T-helper 2 cell treated with Interferon-gamma antibody and Interleukin-4, amounts not matched to agents 100 ng/mL and 5 ng/mL, for 36 hours (primary cell): Measurements from ENCODE around the gene GPR158. TPM values are rescaled to one million over a fixed set of nuclear protein-coding genes. Genes with fewer than 3 reads are reported as not detected.
"Not testable (repeated sequence)": the region's sequence is repeated elsewhere in the genome, so short reads cannot be mapped to it uniquely, and the experiment has no call there.

ENCODE experiments used
- intact Hi-C: fragments of 100-400 bp; cut with micrococcal nuclease; formaldehyde crosslinking; loops from one replicate; pipeline ENCODE4 v1.15.1; 2023
- total RNA-seq: library from RNA; stranded (reverse); gene quantifications from 2 replicates; pipeline ENCODE4 v1.2.3, GENCODE V29; 2022

Gene GPR158, protein sequence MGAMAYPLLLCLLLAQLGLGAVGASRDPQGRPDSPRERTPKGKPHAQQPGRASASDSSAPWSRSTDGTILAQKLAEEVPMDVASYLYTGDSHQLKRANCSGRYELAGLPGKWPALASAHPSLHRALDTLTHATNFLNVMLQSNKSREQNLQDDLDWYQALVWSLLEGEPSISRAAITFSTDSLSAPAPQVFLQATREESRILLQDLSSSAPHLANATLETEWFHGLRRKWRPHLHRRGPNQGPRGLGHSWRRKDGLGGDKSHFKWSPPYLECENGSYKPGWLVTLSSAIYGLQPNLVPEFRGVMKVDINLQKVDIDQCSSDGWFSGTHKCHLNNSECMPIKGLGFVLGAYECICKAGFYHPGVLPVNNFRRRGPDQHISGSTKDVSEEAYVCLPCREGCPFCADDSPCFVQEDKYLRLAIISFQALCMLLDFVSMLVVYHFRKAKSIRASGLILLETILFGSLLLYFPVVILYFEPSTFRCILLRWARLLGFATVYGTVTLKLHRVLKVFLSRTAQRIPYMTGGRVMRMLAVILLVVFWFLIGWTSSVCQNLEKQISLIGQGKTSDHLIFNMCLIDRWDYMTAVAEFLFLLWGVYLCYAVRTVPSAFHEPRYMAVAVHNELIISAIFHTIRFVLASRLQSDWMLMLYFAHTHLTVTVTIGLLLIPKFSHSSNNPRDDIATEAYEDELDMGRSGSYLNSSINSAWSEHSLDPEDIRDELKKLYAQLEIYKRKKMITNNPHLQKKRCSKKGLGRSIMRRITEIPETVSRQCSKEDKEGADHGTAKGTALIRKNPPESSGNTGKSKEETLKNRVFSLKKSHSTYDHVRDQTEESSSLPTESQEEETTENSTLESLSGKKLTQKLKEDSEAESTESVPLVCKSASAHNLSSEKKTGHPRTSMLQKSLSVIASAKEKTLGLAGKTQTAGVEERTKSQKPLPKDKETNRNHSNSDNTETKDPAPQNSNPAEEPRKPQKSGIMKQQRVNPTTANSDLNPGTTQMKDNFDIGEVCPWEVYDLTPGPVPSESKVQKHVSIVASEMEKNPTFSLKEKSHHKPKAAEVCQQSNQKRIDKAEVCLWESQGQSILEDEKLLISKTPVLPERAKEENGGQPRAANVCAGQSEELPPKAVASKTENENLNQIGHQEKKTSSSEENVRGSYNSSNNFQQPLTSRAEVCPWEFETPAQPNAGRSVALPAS (N-terminal part only)
- total RNA-seq, result not detected in 2 replicates

GRCh38 chr10:25174461-25175230 lies at the start of gene GPR158:
Gene GPR158 (plus strand): TSS chr10:25175001. CDS start chr10:25175421, 420 bp downstream.
- intact Hi-C loops, result no loop called here

DNA sequence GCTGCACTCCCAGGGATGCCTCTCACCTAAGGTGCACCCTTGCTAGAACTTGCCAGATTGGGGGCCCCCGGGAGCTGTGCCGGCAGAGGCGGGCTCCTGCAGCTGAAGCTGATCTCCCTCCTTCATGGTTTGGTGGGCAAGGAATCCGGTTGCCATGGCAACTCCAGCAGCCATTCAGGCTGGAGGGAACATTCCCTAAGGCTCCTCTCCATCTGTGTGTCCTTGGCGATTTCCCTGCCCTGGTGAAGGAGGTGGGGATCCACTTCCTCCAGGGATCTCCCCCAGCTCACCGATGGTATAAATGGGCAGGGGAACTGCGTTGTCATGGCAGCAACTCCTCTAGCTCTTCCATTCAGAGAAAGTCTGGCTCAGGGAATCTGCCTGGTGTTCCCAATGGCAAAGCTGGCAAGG lies 49.6 kb upstream of the GPR158 start:
- intact Hi-C loops, result no loop called here

GRCh38 chr10:25129592-25129991 lies 45.2 kb upstream of the GPR158 start:
- intact Hi-C loops, result no loop called here

DNA sequence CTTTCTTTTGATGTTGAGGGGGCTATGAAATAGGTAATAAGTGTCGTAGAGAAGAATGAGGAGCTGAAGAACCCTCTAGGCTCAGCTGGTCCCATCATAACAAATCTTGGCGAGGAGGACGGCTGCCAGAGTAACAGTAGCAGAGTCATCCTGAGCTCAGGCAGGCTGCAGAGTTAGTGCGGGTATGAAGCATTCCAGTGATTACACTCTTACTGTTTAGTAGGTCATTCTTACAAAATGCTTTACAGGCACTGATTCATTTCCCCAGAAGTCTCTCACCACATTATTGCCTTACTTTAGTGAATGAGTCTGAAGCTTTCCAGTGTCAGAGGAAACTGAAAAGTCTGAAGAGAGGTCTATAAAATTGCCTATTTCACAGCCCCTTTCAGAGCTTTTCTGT lies 43.9 kb upstream of the GPR158 start:
- intact Hi-C loops, result no loop called here

GRCh38 chr10:25142116-25142864 lies 32.5 kb upstream of the GPR158 start:
- intact Hi-C loops, result no loop called here

DNA sequence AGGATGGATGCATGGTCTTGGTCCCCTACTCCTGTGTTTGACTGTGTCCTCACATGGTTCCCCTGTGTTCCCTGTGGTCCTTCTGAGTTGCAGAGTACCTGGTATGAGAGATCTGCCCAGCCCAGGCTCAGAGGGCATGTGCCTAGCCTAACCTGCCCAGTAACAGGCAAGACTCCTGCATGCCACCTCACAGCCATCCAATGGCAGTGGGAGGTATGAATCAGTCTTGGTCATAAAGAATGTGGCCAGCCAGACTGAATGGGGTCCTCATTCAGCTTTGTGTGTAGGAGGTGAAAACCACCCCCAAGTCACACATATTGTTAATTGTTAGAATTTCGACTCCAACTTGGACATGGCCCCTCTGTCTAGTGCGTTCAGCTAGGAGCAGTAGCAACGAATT lies 17.2 kb upstream of the GPR158 start:
- intact Hi-C loops, result no loop called here

DNA sequence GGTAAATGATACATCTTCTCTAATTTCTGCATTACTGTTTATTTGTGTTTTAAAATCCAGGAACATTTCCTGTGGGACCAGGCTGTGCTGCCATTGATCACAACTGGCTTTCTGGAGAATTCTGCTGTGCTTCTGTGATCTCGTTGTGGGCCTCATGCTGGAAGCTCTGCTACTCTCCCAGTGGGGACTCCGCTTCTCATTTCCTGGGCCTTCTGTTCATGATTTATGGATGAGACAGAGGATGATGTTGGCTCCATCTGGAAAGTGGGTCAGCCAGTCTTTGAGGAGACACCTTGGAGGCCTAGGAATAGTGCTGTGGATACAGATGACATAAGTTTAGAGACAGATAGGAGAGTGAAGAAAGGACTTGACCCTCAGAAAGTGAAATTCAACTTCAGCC lies 15.2 kb upstream of the GPR158 start:
- intact Hi-C loops, result no loop called here

DNA sequence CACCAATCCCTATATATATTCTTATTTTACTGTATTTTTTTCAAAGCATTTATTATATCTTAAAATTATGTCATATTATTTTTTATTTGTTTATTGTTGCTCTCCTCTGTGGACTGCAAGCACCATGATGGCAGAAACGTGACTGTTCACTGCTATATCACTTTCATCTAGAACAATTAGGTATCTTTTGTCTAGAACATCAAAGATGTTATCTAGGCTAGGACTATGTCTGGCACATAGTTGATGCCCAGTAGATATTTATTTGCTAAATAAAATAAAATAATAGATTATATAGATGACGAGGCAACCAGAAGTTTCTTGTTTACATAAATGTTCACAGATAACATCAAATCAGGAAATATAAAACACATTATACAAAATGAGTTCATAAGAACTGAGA lies 12.4 kb upstream of the GPR158 start:
- intact Hi-C loops, result no loop called here

- intact Hi-C loops, result not testable (repeated sequence)
These were observed 11.3 kb upstream of the GPR158 start for GRCh38 chr10:25163464-25163863.

- intact Hi-C loops, result no loop called here
These were observed 5.1 kb upstream of the GPR158 start for GRCh38 chr10:25169740-25170139.

DNA sequence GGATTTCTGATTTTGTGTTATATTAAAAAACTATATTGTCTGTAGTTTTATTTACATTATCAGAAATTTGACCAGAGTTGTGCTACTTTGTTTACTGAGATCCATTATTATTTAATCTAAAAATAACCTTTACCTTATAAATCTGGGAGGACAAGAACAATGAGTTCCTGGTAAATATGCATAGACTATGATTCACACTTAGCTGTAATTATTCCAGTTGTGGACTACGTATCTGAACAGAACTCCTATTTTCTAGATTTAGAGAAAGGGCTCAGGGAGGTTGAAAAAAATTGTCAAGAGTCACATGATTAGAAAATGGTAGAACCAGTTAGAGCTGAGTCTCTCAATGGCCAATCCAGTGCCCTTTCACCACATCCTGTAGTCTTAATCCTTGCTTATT lies 4.2 kb upstream of the GPR158 start:
- intact Hi-C loops, result no loop called here

- intact Hi-C loops, result no loop called here
These were observed 973 bp downstream of the GPR158 start for GRCh38 chr10:25175527-25176420.

DNA sequence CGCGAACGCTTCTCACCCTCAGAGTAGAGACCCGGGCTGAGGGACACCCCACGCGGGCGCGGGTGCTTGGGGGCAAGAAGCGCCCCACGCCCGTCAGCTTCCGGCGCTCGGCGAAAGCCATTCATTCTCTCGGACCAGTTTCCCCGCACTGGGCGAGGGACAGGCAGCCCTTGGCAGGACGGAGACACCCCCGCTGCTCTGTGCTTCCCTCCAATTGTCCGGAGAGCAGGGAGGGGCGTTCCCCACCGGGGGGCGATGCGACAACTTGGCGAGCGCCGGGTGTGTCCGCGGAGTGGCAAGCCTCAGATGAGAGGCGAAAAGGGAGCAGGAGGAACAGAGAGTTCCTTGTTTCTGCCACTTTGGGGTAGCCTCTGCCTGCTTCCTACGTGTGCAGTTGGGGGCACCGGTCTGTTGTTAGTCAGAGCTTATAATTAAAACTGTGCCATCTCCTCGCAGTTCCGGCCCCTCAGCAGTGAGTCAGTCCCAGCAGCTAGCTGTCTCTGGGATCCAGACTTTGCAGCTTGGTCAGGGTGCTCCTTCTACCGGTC lies 1.7 kb downstream of the GPR158 start:
- intact Hi-C loops, result no loop called here

- intact Hi-C loops, result no loop called here
These were observed 2.4 kb downstream of the GPR158 start for GRCh38 chr10:25177093-25177753.

DNA sequence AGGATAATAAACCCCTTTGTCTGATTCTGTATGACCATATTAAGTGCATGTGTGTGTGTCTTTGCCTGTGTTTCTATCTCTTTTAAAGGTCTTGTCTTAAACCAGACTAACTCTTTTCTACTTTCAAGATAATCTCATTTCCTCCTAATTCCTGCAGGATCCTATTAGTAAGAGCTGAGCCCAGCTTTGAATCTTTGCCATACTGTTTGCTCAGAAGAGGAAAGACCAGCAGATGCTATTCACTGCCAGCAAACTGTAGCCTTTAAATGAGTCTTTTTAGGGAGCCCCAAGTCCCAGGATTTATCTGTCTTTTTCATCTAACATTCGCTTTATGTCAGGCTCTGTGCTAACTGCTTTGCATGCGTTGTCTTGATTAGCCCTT lies 2.9 kb downstream of the GPR158 start:
- intact Hi-C loops, result no loop called here

DNA sequence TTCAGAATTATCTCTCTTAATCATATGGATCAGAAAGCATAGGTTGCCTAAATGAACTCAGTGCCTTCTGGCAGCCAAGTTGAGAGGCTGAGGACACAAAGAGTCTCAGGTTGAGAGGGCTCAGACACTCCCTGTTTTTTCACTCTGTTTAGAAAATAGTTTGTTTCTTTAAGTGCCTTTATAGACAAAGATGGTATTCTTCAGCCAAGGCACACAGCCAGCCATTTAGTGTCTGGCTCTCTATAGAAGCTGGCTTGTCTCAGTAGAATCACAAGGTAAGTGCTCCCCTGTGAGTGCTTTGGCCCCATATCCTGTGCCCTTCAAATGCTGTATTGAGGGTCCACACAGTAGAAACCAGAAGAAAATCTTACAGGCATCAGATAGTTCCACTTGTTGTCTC lies 3.6 kb downstream of the GPR158 start:
- intact Hi-C loops, result no loop called here

DNA sequence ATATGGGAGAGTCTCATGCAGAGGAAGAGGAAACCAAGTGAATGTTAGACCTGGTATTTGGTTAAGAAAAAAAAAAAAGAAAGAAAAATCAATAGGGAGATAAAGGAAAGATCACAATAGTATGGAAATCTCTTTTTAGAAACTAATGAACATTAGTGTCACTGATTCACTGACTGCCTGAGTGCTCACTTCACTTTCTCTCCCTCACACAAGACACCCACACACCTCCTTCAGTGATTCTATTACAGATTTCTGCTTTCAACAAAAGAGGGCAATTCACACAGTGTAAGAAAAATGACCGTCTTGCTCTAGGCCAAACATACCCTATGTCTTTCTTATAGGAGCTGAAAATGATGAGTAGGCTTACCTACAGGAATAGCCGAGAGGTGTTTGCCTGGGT lies 6.0 kb downstream of the GPR158 start:
- intact Hi-C loops, result no loop called here

GRCh38 chr10:25182636-25183035 lies 7.8 kb downstream of the GPR158 start:
- intact Hi-C loops, result no loop called here
